ENCODE results near the gene PDX1. TPM values are rescaled to one million over a fixed set of nuclear protein-coding genes. Genes with fewer than 3 reads are reported as not detected.
"Not testable (repeated sequence)": the region's sequence is repeated elsewhere in the genome, so short reads cannot be mapped to it uniquely, and the experiment has no call there.

PDX1 gene
- polyA plus RNA-seq, 10 donors: 0.12 TPM; not detected in 9

DNA sequence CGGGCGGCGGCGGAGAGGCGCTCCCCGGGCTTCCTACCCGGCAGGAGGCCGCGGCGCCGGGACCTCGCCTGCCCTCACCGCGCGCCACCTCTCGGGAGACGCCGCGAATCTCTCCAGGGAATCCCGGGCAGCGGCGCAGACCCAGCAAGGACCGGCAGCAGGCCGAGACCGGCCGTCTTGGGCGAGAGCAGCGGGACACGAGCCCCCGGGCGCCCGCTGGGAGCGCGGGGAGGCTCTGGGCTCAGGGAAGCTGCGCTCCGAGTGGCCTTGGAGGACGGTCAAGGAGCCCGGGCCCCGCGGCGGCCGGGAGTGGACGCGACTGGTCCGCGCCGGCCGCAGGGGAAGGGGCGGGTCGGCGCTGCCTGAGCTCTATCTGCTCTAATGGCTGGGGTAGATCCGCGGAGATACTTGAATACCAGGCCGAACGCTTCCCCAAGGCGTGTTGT, 34.6 kb downstream of the PDX1 start:
- peak in 1 of 3 donors; percentile 49 for DNase-seq

DNA sequence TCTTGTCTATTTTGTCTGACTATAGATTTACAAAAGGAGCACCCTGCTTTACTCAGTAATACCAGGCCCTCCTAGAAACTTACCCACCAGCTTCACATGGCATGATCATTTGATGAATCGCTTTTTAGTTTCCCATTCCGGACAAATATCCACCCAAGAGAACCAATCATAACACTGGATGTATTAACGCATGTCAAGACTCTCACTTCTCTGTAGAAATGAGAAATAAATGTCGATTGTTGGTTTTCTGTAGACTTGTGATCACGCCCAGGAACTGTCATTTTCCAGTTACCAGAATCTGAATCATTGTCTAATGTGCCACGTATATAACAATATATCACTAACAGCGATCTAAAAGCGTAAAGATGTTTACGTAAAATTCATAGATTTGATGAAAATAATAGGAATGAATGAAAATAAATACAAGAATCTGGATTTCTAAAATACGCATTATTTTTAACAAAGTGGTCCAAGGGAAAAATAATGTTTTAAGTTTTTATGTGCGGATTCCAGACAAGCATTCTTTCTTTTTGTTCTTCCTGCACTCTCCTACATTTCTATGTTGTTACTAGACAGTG, 35.3 kb downstream of the PDX1 start:
- no peak for DNase-seq

DNA sequence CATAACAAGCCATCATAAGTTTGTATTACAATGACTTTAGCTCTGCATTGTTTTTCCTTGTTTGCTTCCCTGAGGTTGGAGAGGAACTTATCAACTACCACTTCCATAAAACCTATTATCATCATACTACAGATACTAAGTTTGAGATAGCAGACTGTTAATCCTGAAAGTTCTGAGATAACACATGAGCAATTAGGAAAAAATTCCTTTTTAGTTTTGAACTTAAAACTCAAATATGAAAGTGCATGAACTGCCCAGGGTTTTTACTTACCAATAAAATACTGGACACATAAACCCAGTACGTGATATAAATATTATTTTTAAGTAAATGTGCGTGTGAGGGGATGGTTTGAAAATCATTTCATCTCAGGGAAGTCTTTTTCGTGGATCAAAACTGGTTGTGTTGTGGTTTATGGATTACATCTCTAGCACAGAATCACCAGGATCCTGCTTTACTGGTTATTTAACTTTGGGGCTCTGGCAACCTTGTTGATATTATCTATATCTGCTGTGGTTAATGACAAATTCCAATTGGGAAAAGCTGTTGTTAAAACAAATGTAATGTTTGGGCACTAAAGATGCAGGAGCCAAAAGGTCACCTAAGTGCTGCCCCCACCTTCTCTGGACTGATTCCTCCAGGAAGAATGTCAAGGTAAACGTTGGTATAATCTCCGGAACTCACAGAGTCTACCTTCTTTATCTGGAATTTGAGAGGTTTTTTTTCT, 36.9 kb downstream of the PDX1 start:
- no peak for DNase-seq

GRCh38 chr13:27959976-27960361, 40.2 kb downstream of the PDX1 start:
- DNase-seq: no peak

GRCh38 chr13:27960362-27961226, 40.8 kb downstream of the PDX1 start:
- DNase-seq: peak in 1 of 3 donors; percentile 51

- no peak for DNase-seq
Observed at GRCh38 chr13:27961227-27962085, 41.7 kb downstream of the PDX1 start.

- no peak for DNase-seq
Observed at GRCh38 chr13:27962128-27962841, 42.5 kb downstream of the PDX1 start.

DNA sequence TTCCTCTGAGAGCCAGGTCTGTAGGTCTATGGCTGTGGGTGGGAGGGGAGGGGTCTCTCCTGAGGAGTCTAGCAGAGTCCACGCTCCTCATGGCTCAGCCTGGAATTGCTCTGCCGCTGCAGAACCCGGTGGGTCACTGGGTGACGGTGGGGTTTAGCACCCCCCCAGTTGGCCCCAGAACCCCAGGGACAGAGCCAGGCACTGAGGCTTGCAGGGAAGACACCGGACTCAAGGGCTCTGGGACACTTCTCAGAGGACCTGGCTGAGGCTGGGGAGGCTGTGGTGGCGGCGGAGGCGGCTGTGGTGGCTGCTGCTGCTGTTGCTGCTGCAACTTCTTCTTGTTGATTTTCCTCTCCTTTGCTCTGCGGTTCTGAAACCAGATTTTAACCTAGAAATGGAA, 43.2 kb downstream of the PDX1 start:
- DNase-seq: no peak

DNA sequence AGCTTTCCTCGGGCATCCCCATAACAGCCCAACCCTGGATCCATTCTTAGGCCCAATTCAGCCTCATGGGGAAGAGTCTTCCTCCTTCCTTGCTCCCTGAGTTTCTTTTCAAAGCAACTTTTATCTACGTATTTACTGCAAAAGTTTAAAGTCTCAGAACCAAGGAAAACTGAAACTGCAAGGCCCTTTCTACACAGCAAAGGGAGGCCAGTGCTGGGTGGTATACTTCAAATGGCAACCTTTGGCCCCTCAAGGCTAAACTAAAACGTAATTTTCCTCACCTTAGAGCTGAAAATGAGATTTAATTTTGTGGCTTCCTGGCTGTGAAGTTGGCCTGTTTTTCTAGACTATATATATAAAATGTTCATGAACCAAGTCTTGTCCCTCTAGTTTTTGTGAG, 43.7 kb downstream of the PDX1 start:
- no peak for DNase-seq

GRCh38 chr13:27964206-27964605, 44.4 kb downstream of the PDX1 start:
- DNase-seq: not testable (repeated sequence)

GRCh38 chr13:27964741-27965323, 45.0 kb downstream of the PDX1 start:
- no peak for DNase-seq

GRCh38 chr13:27965343-27965739, 45.5 kb downstream of the PDX1 start:
- no peak for DNase-seq

DNA sequence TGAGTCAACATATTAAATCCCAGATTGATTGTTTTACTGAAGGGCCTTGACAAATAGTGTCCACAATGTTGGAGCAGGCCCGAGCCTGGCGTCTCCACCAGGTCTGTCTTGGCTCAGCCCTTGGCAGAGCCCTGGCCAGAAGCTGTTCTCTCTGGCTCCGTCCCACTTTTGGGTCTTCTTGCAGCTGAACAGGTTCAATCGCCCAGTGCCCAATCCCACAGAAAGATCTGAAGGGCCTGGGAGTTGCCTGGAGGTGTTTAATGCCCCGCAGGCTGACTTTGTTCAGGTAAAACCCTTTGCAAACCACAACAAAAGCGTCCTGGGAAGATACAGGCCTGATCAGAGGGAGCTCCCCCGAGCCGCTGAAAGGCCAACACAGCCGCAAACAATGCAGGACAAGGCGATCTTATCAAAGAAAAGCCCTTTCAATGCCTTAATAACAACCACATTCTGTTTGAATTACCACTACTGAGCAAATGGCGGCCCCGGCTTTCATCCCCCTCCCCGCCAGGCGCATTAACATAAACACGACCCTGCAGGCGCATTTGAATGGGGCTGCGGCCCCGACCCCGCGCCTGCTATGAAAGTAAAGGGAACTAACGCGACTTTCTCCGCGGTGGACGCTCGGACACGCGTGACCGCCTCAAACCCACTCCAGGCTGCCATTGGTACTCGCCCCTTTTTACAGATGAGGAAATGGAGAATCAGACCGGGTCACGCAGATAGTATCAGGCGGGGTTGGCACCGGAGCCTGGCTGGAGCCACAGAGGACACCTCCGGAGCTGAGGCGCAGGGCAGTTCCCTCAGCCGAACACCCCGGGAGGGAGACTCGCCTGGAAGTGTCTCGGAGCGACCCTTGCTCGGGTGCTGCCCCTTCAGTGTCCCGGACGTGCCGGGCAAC, 46.2 kb downstream of the PDX1 start:
- no peak for DNase-seq

DNA sequence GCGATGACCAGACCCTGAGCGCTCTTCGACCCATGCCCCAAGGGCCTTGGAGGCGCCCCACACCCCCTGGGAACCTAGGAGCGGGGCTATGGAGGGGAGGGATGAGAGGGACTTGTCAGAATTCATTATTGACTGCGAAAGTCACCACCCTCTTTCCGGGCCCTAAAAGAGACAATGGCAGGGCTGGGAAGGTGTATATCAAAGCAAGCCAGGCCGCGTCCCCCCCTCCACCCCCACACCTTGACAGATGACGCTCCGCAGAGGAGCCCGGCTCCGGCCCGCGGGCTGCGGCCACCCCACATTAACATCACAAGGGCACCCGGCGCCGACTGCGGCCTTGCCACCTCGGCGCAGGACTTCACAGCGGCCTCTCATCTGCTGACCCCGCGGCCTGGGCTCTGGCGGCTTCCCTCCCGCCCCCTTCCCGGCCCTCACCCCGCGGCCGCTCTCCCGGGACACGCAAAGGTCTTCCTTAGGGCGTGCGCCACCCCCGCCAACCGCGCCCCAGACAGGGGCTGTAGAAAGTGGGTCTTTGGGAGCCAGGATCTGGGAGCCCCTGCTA, 46.9 kb downstream of the PDX1 start:
- DNase-seq: no peak

GRCh38 chr13:27967203-27967735, 47.5 kb downstream of the PDX1 start:
- DNase-seq: no peak

- DNase-seq: no peak
Observed at GRCh38 chr13:27967736-27968315, 48.0 kb downstream of the PDX1 start.

GRCh38 chr13:27968316-27969081, 48.7 kb downstream of the PDX1 start:
- peak in 1 of 3 donors; percentile 35 for DNase-seq
